Astrocyte of the spinal cord (primary cell): ENCODE measurements around the gene MAP7D3.

Source experiments
- DNase-seq: peaks from one replicate; pipeline ENCODE4 v3.0.0; 2011; ENCODE audit warnings: low read depth, low spot score
- H3K4me3 ChIP-seq: 2 replicates; pipeline ENCODE4 v1.5.1; 2011; ENCODE audit warnings: low read depth, mild to moderate bottlenecking, low read length, moderate library complexity
- in situ Hi-C: cut with HindIII; loops from 2 replicates; pipeline ENCODE4 v1.10.0; 2017; ENCODE audit warnings: low sequenced_read_pairs
- TF ChIP-seq, protein P1 (sequence below): IDR thresholded peaks from 2 replicates; pipeline ENCODE4 v1.5.1; 2012; ENCODE audit warnings: low read depth, mild to moderate bottlenecking, low read length, inconsistent platforms

MAP7D3 gene

DNA sequence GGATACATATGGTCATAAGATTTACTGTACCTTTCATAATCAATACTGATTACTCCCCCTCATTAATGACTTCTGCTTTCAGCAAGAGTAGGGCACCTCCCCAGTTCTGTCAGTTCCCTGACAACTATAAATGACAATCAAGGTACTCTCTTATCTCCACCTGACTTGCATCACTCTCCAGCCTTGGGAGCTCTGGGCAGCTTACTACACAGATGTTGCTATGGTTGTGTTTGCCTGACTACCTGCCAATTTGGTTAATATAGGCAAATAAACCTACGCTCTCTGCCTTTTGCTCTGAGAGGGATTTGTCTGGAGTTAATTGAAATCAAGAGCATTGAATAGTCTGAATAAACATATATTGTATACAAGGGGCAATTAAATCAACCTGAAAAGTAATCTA is 22.8 kb upstream of the MAP7D3 start:
- H3K4me3 ChIP-seq: no peak overlapping the region
- no peak for DNase-seq
- in situ Hi-C loops: no loop called here
- TF ChIP-seq, protein P1, sequence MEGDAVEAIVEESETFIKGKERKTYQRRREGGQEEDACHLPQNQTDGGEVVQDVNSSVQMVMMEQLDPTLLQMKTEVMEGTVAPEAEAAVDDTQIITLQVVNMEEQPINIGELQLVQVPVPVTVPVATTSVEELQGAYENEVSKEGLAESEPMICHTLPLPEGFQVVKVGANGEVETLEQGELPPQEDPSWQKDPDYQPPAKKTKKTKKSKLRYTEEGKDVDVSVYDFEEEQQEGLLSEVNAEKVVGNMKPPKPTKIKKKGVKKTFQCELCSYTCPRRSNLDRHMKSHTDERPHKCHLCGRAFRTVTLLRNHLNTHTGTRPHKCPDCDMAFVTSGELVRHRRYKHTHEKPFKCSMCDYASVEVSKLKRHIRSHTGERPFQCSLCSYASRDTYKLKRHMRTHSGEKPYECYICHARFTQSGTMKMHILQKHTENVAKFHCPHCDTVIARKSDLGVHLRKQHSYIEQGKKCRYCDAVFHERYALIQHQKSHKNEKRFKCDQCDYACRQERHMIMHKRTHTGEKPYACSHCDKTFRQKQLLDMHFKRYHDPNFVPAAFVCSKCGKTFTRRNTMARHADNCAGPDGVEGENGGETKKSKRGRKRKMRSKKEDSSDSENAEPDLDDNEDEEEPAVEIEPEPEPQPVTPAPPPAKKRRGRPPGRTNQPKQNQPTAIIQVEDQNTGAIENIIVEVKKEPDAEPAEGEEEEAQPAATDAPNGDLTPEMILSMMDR: no peak

DNA sequence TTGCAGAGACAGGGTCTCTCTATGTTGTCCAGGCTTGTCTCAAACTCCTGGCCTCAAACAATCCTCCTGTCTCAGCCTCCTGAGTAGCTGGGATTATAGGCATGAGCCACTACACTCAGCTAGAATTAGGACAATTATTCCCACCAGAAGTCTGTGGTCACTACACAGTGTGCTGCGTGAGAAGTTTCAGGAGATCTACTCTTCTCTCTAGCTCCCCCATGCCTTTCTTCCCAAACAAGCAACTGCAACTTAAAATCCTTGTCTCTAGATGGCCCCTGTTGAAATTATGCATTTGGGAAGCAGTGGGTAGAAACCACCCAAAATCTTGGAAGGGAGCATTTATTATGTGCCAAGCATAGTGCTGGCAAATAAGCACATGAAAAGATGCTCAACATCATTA is 21.1 kb upstream of the MAP7D3 start:
- TF ChIP-seq, protein P1: peak; percentile 19
- no peak overlapping the region for H3K4me3 ChIP-seq
- in situ Hi-C loops: no loop called here
- no peak for DNase-seq

DNA sequence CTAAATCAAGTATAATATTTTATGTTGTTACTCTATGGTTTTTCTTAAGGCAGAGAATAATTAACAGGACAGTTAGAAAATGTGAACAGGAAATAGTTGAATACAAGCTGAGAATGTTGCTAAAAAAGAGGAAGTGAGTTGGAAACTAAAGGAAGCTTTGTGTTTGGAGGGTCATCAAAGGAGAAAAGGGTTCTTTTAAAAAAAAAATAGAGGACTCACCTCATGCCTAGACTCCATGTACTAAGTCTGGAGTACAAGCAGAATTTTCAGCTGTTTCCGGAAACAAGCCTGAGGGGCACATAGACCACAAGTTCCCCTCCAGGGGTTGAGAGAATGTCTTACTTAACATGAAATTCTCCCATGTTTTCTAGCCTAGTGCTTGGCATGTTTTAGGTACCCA is 20.1 kb upstream of the MAP7D3 start:
- H3K4me3 ChIP-seq: no peak overlapping the region
- no peak for DNase-seq
- in situ Hi-C loops: no loop called here
- TF ChIP-seq, protein P1: no peak

DNA sequence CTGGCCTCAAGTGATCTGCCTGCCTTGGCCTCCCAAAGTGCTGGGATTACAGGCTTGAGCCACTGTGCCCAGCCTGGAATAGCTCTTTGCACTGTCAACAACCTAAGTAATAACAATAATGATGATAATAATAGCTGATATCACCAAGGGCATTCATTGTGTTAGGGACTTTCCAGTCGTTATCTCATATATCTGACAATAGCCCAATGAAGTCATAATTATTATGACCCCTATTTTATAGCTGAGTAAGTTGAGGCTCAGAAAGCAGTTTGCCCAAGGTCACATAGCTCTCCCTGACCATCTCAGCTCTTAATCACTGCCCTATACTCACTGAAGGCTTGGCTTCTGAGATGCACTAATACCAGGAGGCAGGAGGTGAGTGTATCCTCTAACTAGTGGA is 18.7 kb upstream of the MAP7D3 start:
- TF ChIP-seq, protein P1: no peak
- in situ Hi-C loops: no loop called here

DNA sequence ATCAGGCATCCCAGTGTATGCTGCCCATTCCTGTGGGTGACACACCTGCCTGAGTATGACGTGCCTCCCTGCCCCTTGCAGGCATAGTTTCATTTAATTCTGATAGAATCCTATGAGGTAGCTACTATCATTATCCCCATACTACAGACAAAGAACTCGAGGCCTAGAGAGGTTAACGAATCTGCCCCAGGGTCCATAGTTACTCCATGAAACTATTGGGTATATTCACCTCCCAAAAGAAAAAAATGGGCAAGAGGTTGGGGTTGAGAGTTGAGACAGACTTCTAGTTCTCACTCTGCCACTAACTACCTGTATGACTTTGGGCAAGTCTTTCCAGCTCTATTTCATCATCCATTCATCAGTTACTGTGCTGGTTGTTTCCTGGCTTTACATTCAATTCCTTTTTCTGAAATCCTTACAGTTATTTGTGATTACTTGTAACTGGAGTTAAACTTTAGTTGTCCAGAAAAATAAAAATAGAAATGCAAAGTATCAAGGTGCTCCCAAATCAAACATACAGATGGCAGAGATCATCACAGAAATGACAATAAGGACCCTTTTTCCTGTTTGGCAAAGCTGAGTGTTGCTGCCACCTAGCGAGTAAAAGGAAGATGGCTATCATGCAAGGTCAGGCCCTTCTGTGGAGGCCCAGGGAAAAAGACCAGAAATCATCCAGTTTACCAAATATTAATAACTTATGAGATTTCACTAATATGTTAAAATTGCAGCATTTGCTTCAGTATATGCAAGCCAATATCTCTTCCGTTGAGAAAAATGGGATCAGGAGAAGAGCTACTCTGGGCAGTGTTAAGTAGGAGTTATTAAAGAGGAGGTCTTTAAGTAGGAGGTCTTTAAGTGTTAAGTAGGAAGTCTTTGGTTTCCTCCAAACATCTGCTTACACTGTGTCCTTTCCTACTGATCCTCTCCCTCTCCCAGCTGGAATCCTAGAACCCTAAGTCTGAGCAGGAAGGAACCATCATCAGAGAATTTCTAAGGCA is 17.1 kb upstream of the MAP7D3 start:
- TF ChIP-seq, protein P1: peak; percentile 80
- peak; percentile 41 for DNase-seq
- no peak overlapping the region for H3K4me3 ChIP-seq
- in situ Hi-C loops: no loop called here

More for the DNA sequence above, 18.7 kb upstream of the MAP7D3 start:
- H3K4me3 ChIP-seq: no peak overlapping the region
- DNase-seq: no peak

DNA sequence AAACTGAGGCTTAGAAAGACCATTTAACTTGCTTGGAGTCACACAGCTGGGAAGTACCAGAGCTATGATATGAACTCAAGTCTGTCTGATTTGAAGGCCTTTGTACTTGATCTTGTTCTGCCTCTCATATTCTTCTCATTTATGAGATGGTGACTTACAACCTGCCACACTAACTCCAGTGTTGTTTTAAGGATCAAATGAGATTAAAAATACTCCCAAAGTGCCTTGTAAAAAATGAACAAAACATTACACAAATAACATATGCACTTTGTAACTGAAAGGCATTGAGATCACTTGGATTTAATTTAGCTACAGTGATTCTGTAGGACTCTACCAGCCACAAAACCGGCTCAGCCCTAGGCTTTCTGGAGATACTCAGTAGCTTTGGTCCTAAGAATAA is 15.6 kb upstream of the MAP7D3 start:
- in situ Hi-C loops: no loop called here
- H3K4me3 ChIP-seq: no peak overlapping the region
- TF ChIP-seq, protein P1: no peak
- DNase-seq: no peak
